Endothelial cell of umbilical vein (primary cell): Measurements from ENCODE around the gene KRTAP10-5. TPM values are rescaled to one million over a fixed set of nuclear protein-coding genes. Genes with fewer than 3 reads are reported as not detected.

Experiments used
- BruUV-seq: library from RNA; stranded (reverse); fragments of 400-500 nt; replicated peaks from 2 replicates; lab custom pipeline; 2021; lab: Mats Ljungman, UMichigan
- CTCF ChIA-PET: fragments of 300-600, 350-600 bp; sonication (Branson Sonifier 250); formaldehyde crosslinking; loops from one replicate; lab custom pipeline; 2021; ENCODE audit warnings: antibody characterized with exemption, inconsistent platforms; lab: Charles Lee
- POLR2A ChIA-PET: fragments of 300-600, 350-600 bp; sonication (Branson Sonifier 250); formaldehyde crosslinking; loops from one replicate; lab custom pipeline; 2021; ENCODE audit warnings: antibody characterized with exemption, inconsistent platforms; lab: Charles Lee
- DNase-seq: peaks from one replicate; pipeline ENCODE4 v3.0.0-alpha.2; 2011; ENCODE audit warnings: low read depth, low spot score
- FAIRE-seq: peaks from 2 replicates; lab custom pipeline; 2011; peaks lifted over from hg19 to GRCh38; lab: Jason Lieb, UNC
- H2AFZ ChIP-seq: 2 replicates; pipeline ENCODE4 v1.6.0; 2012; ENCODE audit warnings: low read depth, low read length, control low read depth, inconsistent platforms
- H3K27ac ChIP-seq: 2 replicates; pipeline ENCODE4 v1.5.1; 2011; ENCODE audit warnings: low read depth, mild to moderate bottlenecking, control low read depth, low read length, moderate library complexity; ENCODE audit not compliant: insufficient read depth
- H3K27me3 ChIP-seq, 2 experiments: 2 replicates each; pipeline versions ENCODE4 v1.6.0 to v1.6.1; 2011; ENCODE audit warnings: low read length in 2 of 2, mixed read lengths in 1 of 2; ENCODE audit not compliant: control insufficient read depth in 2 of 2, insufficient read depth in 2 of 2
- H3K36me3 ChIP-seq, 2 experiments: 2 replicates in 1 of 2; 3 replicates in 1 of 2; pipeline ENCODE4 v1.5.1; 2011; ENCODE audit warnings: low read length in 2 of 2, mild to moderate bottlenecking in 1 of 2, moderate library complexity in 1 of 2; ENCODE audit not compliant: control insufficient read depth in 2 of 2, insufficient read depth in 2 of 2; ENCODE audit errors: extremely low read depth in 1 of 2
- H3K4me1 ChIP-seq: 3 replicates; pipeline ENCODE4 v1.5.1; 2011; ENCODE audit warnings: mild to moderate bottlenecking, low read length; ENCODE audit not compliant: control insufficient read depth, insufficient read depth; ENCODE audit errors: extremely low read depth
- H3K4me2 ChIP-seq: 2 replicates; pipeline ENCODE4 v1.6.1; 2011; ENCODE audit warnings: low read length, control low read depth, mixed read lengths; ENCODE audit not compliant: insufficient read depth
- H3K4me3 ChIP-seq, 3 experiments: fragments of 200-600 bp in 1 of 3; sonication (generic), shearing (Covaris generic) in 1 of 3; replicated peaks in 1 of 3; 2 replicates each; pipeline ENCODE4 v1.5.1; 2011 to 2016; ENCODE audit warnings: control low read depth in 3 of 3, low read length in 3 of 3, mild to moderate bottlenecking in 2 of 3, inconsistent platforms in 1 of 3, low read depth in 1 of 3, moderate library complexity in 1 of 3; ENCODE audit not compliant: insufficient read depth in 1 of 3
- H3K79me2 ChIP-seq: 2 replicates; pipeline ENCODE4 v1.6.0; 2012; ENCODE audit warnings: low read length, inconsistent platforms; ENCODE audit not compliant: control insufficient read depth, insufficient read depth
- H3K9ac ChIP-seq: replicated peaks from 2 replicates; pipeline ENCODE3; 2011; ENCODE audit warnings: low read length, control low read depth; ENCODE audit not compliant: insufficient read depth; ENCODE audit errors: extremely low read depth
- H3K9me1 ChIP-seq: replicated peaks from 3 replicates; pipeline ENCODE4 v1.6.0; 2011; ENCODE audit warnings: mild to moderate bottlenecking, low read length; ENCODE audit not compliant: control insufficient read depth, insufficient read depth; ENCODE audit errors: extremely low read depth
- H3K9me3 ChIP-seq: replicated peaks from 2 replicates; pipeline ENCODE4 v1.5.1; 2012; ENCODE audit warnings: low read length, inconsistent platforms; ENCODE audit not compliant: control insufficient read depth, insufficient read depth
- H4K20me1 ChIP-seq: replicated peaks from 2 replicates; pipeline ENCODE3; 2011; ENCODE audit warnings: mild to moderate bottlenecking, low read length; ENCODE audit not compliant: control insufficient read depth, insufficient read depth; ENCODE audit errors: extremely low read depth
- CTCF ChIP-seq, 2 donors: IDR thresholded peaks; 1 replicate in 1 of 2; 2 replicates in 1 of 2; pipeline ENCODE4 v1.5.1; 2011; ENCODE audit warnings: low read length in 2 of 2, mild to moderate bottlenecking in 2 of 2, moderate library complexity in 2 of 2, control low read depth in 1 of 2, inconsistent platforms in 1 of 2, low read depth in 1 of 2; ENCODE audit not compliant: insufficient read depth in 1 of 2; ENCODE audit errors: extremely low read depth in 1 of 2
- EZH2 ChIP-seq: IDR thresholded peaks from 2 replicates; pipeline ENCODE4 v1.6.1; 2012; ENCODE audit warnings: borderline replicate concordance, low read depth, mild to moderate bottlenecking, moderate library complexity, low read length, inconsistent platforms; ENCODE audit not compliant: severe bottlenecking
- FOS ChIP-seq: IDR thresholded peaks from 2 replicates; pipeline ENCODE4 v1.6.1; 2011; ENCODE audit warnings: mild to moderate bottlenecking, low read length, moderate library complexity, borderline replicate concordance; ENCODE audit not compliant: insufficient read depth
- JUN ChIP-seq: IDR thresholded peaks from 2 replicates; pipeline ENCODE4 v1.6.1; 2011; ENCODE audit warnings: borderline replicate concordance, low read depth; ENCODE audit not compliant: insufficient read length, insufficient read depth
- POLR2A ChIP-seq: IDR thresholded peaks from 2 replicates; pipeline ENCODE4 v1.6.1; 2012; ENCODE audit warnings: low read depth, mild to moderate bottlenecking, control low read depth, low read length
- POLR2AphosphoS5 ChIP-seq: IDR thresholded peaks from 2 replicates; pipeline ENCODE4 v1.6.1; 2012; ENCODE audit warnings: low read depth, mild to moderate bottlenecking, control low read depth, low read length, moderate library complexity; ENCODE audit not compliant: insufficient read depth
- dilution Hi-C: fragments of 300-500 bp; cut with MboI; formaldehyde crosslinking; loops from one replicate; pipeline ENCODE4 v1.15.0; 2019; ENCODE audit warnings: low sequenced_read_pairs; ENCODE audit not compliant: extremely low pct_ligation_motif_present
- intact Hi-C: fragments of 100-400 bp; cut with micrococcal nuclease; formaldehyde crosslinking; loops from one replicate; pipeline ENCODE4 v1.10.0; 2022
- polyA plus RNA-seq, 4 experiments: library from polyadenylated mRNA; depleted of rRNA in 3 of 4; stranded (reverse) in 3 of 4; unstranded in 1 of 4; fragments of >200 nt; gene quantifications; 2 replicates each; pipeline versions ENCODE4 v1.2.1 to v1.2.3, GENCODE V29; 2011 to 2012; ENCODE audit warnings: missing spikeins in 1 of 4
- total RNA-seq: library from RNA; stranded (reverse); gene quantifications from 2 replicates; pipeline ENCODE4 v1.2.3, GENCODE V29; 2021
- TF ChIP-seq, protein P1 (sequence below): IDR thresholded peaks from 2 replicates; pipeline ENCODE4 v1.6.1; 2011; ENCODE audit not compliant: insufficient read depth, insufficient read length

Gene KRTAP10-5
- total and polyA plus RNA-seq, 2 donors (not counting 3 experiments of a cell fraction or from before 2014, with no cell fraction given) = not detected

DNA sequence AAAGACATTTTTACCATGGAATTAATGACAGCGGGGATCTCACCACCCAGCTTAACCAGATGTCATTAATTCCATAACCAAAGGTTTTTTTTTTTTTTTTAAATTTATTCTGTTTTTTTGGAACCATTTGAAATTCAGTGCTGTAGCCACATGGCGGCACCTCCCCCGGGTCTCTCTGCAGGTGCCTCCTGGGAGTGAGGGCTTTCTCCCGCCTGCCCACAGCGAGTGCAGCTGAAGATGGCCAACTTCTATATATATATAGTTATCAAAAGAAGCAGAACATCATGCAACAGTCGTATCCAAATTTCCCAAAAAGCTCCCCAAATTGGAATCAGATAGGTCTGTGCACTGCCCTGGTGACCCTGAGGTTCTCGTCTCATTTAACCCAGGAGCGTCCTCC, 35.1 kb upstream of the KRTAP10-5 start:
- Histone ChIP-seq H3K4me1 (no peaks in the 10 kb centered on the region), H3K36me3 (no peaks in the 10 kb centered on the region), H3K27me3 (no peaks in the 10 kb centered on the region), H3K9me1 (no peaks in the 10 kb centered on the region), H3K79me2 (no peaks in the 10 kb centered on the region), H3K9me3 (peaks cover 5% of the 10 kb centered on the region), H3K27ac (no peak overlapping the region), H4K20me1 (no peaks in the 10 kb centered on the region), H3K4me3 (no peak overlapping the region), H3K9ac (no peak overlapping the region), H3K4me2 (no peak overlapping the region), H2AFZ (no peak overlapping the region)
- DNase-seq (no peak), FAIRE-seq (no peak)
- ChIA-PET CTCF (no interaction called here), POLR2A (no interaction called here)
- dilution Hi-C loops (no loop called here), intact Hi-C loops (no loop called here)
- TF ChIP-seq FOS (no peak), JUN (no peak), POLR2AphosphoS5 (no peak), EZH2 (no peak), POLR2A (no peak), CTCF (IDR thresholded peaks at IDR 0.05; ENCODE audit: extremely low read depth in 1 of 2, insufficient read depth in 1 of 2, low read depth in 1 of 2, low read length in 2 of 2) (no peak)
- TF ChIP-seq, protein P1, sequence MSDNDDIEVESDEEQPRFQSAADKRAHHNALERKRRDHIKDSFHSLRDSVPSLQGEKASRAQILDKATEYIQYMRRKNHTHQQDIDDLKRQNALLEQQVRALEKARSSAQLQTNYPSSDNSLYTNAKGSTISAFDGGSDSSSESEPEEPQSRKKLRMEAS = no peak
- no TSS peak for BruUV-seq
